K562 (cell line): Measurements from ENCODE around the gene TANGO6. TPM values are rescaled to one million over a fixed set of nuclear protein-coding genes. Genes with fewer than 3 reads are reported as not detected.

Source experiments
- ATAC-seq: fragments of 200-7000 bp; cut with Tn5 transposase; 3 replicates; pipeline ENCODE4 v1.9.1; 2020; ENCODE audit warnings: moderate library complexity
- BruUV-seq: library from RNA; stranded (reverse); fragments of 400-500 nt; replicated peaks from 2 replicates; lab custom pipeline; 2021; lab: Mats Ljungman, UMichigan
- CTCF ChIA-PET: fragments of 300-600 bp; formaldehyde crosslinking; extraction: SDS; loops from one replicate; lab custom pipeline; 2021; ENCODE audit warnings: low intra/inter-chr PET ratio; lab: Yijun Ruan, JAX
- POLR2A ChIA-PET: fragments of 300-600, 350-650 bp; sonication (Branson Sonifier 250); formaldehyde crosslinking; extraction: SDS; loops from one replicate; lab custom pipeline; 2021; ENCODE audit warnings: antibody characterized with exemption, inconsistent platforms; lab: Yijun Ruan, JAX
- DNase-seq, 4 experiments: peaks; one replicate each; pipeline versions ENCODE4 v3.0.0 to v3.0.0-alpha.2; 2011 to 2018; ENCODE audit warnings: low spot score in 3 of 4, mixed read lengths in 3 of 4; ENCODE audit errors: extremely low read depth in 1 of 4
- FAIRE-seq: peaks from 2 replicates; lab custom pipeline; 2011; peaks lifted over from hg19 to GRCh38; lab: Jason Lieb, UNC
- H2AFZ ChIP-seq: 2 replicates; pipeline ENCODE4 v1.6.0; 2011; ENCODE audit warnings: low read depth, low read length, control low read depth, inconsistent platforms
- H3K27ac ChIP-seq: fragments of 200-600 bp; 3 replicates; pipeline ENCODE4 v1.8.0; 2011; ENCODE audit warnings: low read depth, mild to moderate bottlenecking, control low read depth, inconsistent platforms, low read length, moderate library complexity, mixed read lengths; ENCODE audit errors: extremely low read depth
- H3K27me3 ChIP-seq, 2 experiments: fragments of 300-600 bp in 1 of 2; 2 replicates in 1 of 2; 3 replicates in 1 of 2; pipeline versions ENCODE4 v1.6.0 to v1.8.0; 2011; ENCODE audit warnings: inconsistent platforms in 2 of 2, low read length in 2 of 2, mild to moderate bottlenecking in 1 of 2, mixed read lengths in 1 of 2, moderate library complexity in 1 of 2; ENCODE audit not compliant: control insufficient read depth in 2 of 2, insufficient read depth in 2 of 2
- H3K36me3 ChIP-seq: fragments of 300-600 bp; 3 replicates; pipeline ENCODE4 v1.8.0; 2011; ENCODE audit warnings: mild to moderate bottlenecking, low read length, inconsistent platforms; ENCODE audit not compliant: control insufficient read depth, insufficient read depth
- H3K4me1 ChIP-seq, 2 experiments: fragments of 200-600 bp in 1 of 2; replicated peaks in 1 of 2; 2 replicates in 1 of 2; 3 replicates in 1 of 2; pipeline versions ENCODE4 v1.5.1 to v1.8.0; 2011; ENCODE audit warnings: inconsistent platforms in 2 of 2, low read length in 2 of 2, mild to moderate bottlenecking in 1 of 2, mixed read lengths in 1 of 2, moderate library complexity in 1 of 2; ENCODE audit not compliant: control insufficient read depth in 2 of 2, insufficient read depth in 2 of 2
- H3K4me2 ChIP-seq: 2 replicates; pipeline ENCODE4 v1.6.1; 2011; ENCODE audit warnings: low read length, control low read depth, inconsistent platforms, mixed read lengths; ENCODE audit not compliant: insufficient read depth
- H3K4me3 ChIP-seq: fragments of 200-600 bp; sonication (generic), shearing (Covaris generic); 2 replicates; pipeline ENCODE4 v1.5.1; 2016; ENCODE audit warnings: control low read depth, inconsistent platforms
- H3K79me2 ChIP-seq: fragments of 200-600 bp; 3 replicates; pipeline ENCODE4 v1.8.0; 2011; ENCODE audit warnings: low read length, inconsistent platforms; ENCODE audit not compliant: control insufficient read depth, insufficient read depth
- H3K9ac ChIP-seq, 2 experiments: 2 replicates each; pipeline versions ENCODE4 v1.6.0 to v1.6.1; 2011; ENCODE audit warnings: low read depth in 2 of 2, low read length in 2 of 2, control low read depth in 1 of 2, inconsistent platforms in 1 of 2, mild to moderate bottlenecking in 1 of 2, mixed read lengths in 1 of 2; ENCODE audit not compliant: insufficient read depth in 1 of 2
- H3K9me1 ChIP-seq: one replicate; pipeline ENCODE4 v1.6.0; 2011; ENCODE audit warnings: inconsistent platforms, mild to moderate bottlenecking, low read length, moderate library complexity; ENCODE audit not compliant: control insufficient read depth, insufficient read depth
- H3K9me3 ChIP-seq: replicated peaks from 2 replicates; pipeline ENCODE4 v1.5.1; 2011; ENCODE audit warnings: low read depth, low read length, inconsistent platforms; ENCODE audit not compliant: control insufficient read depth, insufficient read depth
- H4K20me1 ChIP-seq: replicated peaks from 2 replicates; pipeline ENCODE4 v1.6.1; 2011; ENCODE audit warnings: low read length, inconsistent platforms, mixed read lengths; ENCODE audit not compliant: control insufficient read depth, insufficient read depth
- ASH1L ChIP-seq: fragments of 450-650 bp; IDR thresholded peaks from 2 replicates; pipeline ENCODE4 v1.6.1; 2018; ENCODE audit warnings: borderline replicate concordance, mild to moderate bottlenecking, low read depth; ENCODE audit not compliant: partially characterized antibody
- EGR1 ChIP-seq: fragments of 450-650 bp; conservative IDR thresholded peaks from 2 replicates; pipeline ENCODE4 v1.6.1; 2017; ENCODE audit warnings: mild to moderate bottlenecking
- ETV6 ChIP-seq, 3 experiments: fragments of 150-350 bp in 1 of 3; sonication (generic) in 1 of 3; formaldehyde crosslinking in 1 of 3; IDR thresholded peaks; 2 replicates each; pipeline versions ENCODE4 v1.6.1 to v1.8.0; 2014 to 2022; ENCODE audit warnings: borderline replicate concordance in 2 of 3, low read depth in 2 of 3, antibody characterized with exemption in 1 of 3, low read length in 1 of 3, mild to moderate bottlenecking in 1 of 3, missing genetic modification reagents in 1 of 3
- GATA2 ChIP-seq: sonication (generic); formaldehyde crosslinking; IDR thresholded peaks from 2 replicates; pipeline ENCODE4 v1.4.0; 2020; ENCODE audit warnings: mild to moderate bottlenecking, missing genetic modification reagents
- KAT7 ChIP-seq: sonication (generic); formaldehyde crosslinking; IDR thresholded peaks from 2 replicates; pipeline ENCODE4 v1.8.0; 2022; ENCODE audit warnings: missing genetic modification reagents, mild to moderate bottlenecking, borderline replicate concordance
- SAFB ChIP-seq: fragments of 200-400 bp; formaldehyde crosslinking; IDR thresholded peaks from 2 replicates; pipeline ENCODE4 v1.6.1; 2017; ENCODE audit warnings: low read depth, low read length, borderline replicate concordance
- WGBS: fragments of 100-300 bp; shearing (Covaris generic); methylation state at CpG from one replicate; pipeline ENCODE4 v1.1.6; 2016; ENCODE audit warnings: low coverage, mixed read lengths; ENCODE audit not compliant: insufficient coverage; ENCODE audit errors: missing lambda C conversion rate; 5-methylcytosine and 5-hydroxymethylcytosine counted together
- in situ Hi-C: fragments of 300-500 bp; cut with MboI; formaldehyde crosslinking; loops from 4 replicates; pipeline ENCODE4 v1.15.0; 2018; ENCODE audit warnings: inconsistent platforms, mixed read lengths
- intact Hi-C: fragments of 100-400 bp; cut with micrococcal nuclease; formaldehyde crosslinking; loops from 2 replicates; pipeline ENCODE4 v1.14.2; 2022
- polyA plus RNA-seq, 8 experiments: library from polyadenylated mRNA; depleted of rRNA in 4 of 8; stranded (reverse) in 5 of 8; unstranded in 3 of 8; fragments of >200 nt; fragmentation: Nextera tagmentation in 2 of 8; fragmentation: Illumina TruSeq in 1 of 8; extraction: Ambion mirVana in 2 of 8; extraction: Trizol in 1 of 8; gene quantifications; 2 replicates each; pipeline versions ENCODE4 v1.2.1 to v1.2.3, GENCODE V29; 2011 to 2014; ENCODE audit warnings: inconsistent platforms in 1 of 8, missing spikeins in 1 of 8
- total RNA-seq, 7 experiments: library from RNA; depleted of rRNA in 6 of 7; stranded (reverse); fragments of >200 nt in 6 of 7; fragmentation: Illumina TruSeq in 2 of 7; extraction: Trizol in 2 of 7; gene quantifications; 2 replicates each; pipeline versions ENCODE4 v1.2.1 to v1.2.3, GENCODE V29; 2011 to 2021; ENCODE audit warnings: low replicate concordance in 1 of 7

The TANGO6 gene
- total and polyA plus RNA-seq, 9 of the 15 experiments (the other 6 are each of a cell fraction or from before 2014, with no cell fraction given) = 1.6 to 15.2 (median 9.6) TPM

DNA sequence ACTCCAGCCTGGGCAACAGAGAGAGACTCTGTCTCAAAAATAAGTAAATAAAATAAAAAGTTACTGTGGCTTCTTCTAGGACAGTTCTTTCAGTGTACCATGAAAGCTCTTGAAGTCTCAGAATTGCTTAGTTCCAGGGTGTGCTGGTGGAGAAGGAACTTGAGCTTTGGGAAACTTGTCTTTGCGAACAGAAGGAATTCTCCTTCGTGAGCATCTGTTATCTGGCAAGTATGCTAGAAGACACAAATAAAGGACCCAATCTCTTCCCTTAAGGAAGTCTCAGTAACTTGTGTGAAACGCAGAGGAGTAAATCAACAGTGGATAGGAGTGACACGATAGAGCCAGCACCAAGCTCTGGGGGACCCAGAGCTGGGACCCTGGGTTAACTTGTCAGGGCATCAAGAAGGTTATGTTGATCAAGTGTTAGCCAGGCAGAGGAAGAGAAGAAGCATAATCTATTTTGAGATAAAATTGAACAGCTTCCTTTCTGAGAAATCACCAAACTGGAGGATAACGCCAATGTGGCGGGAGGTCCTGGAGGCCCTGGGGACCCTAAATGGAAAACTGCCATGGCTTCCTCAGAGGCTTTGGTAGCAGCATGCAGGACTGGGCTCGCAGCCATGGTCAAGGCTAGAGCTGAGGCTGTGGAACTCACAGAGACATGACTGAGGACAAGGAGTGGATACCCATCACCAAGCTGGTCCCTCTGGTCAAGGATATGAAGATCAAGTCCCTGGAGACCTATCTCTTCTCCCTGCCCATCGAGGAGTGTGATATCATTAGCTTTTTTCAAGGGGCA lies 190.0 kb downstream of the TANGO6 start:
- POLR2A ChIA-PET = interaction anchor here (1.7 kb wide), 1 partner anchor 18 kb away, joined by 4 read pairs; no protein-coding TSS in a partner anchor
- H3K79me2 ChIP-seq = no peaks in the 10 kb centered on the region
- FAIRE-seq (no peak), DNase-seq (no peak), ATAC-seq (no peak)
- no peak overlapping the region for H3K4me3 ChIP-seq
- WGBS = 49% methylated on average over 8 of the region's 8 CpGs
- H3K9me1 ChIP-seq = no peaks in the 10 kb centered on the region
- in situ Hi-C loops = no loop called here
- CTCF ChIA-PET = no interaction called here
- intact Hi-C loops = no loop called here
- no peaks in the 10 kb centered on the region for H3K36me3 ChIP-seq
- H4K20me1 ChIP-seq = no peaks in the 10 kb centered on the region
- H3K27ac ChIP-seq = no peak overlapping the region
- H3K4me2 ChIP-seq = no peak overlapping the region
- no peaks in the 10 kb centered on the region for H3K27me3 ChIP-seq
- H3K4me1 ChIP-seq = no peaks in the 10 kb centered on the region
- BruUV-seq = no TSS peak
- H3K9ac ChIP-seq = no peak overlapping the region
- TF ChIP-seq SAFB = no peak
- TF ChIP-seq ETV6 (IDR thresholded peaks at IDR 0.05; ENCODE audit: borderline replicate concordance in 1 of 2, low read depth in 2 of 2, low read length in 1 of 2) = no peak
- TF ChIP-seq ETV6 (CRISPR knock-in tag; IDR thresholded peaks at IDR 0.05; ENCODE audit: borderline replicate concordance) = no peak
- TF ChIP-seq ASH1L = no peak
- no peak for TF ChIP-seq KAT7 (CRISPR knock-in tag)
- no peak for TF ChIP-seq EGR1
- TF ChIP-seq GATA2 (CRISPR knock-in tag) = no peak
- H2AFZ ChIP-seq = no peak overlapping the region
- H3K9me3 ChIP-seq = no peaks in the 10 kb centered on the region
